HEK293 (cell line): ENCODE data around the gene ZBTB24.

Experiments used
- CTCF ChIA-PET: fragments of 350-600 bp; formaldehyde crosslinking; extraction: SDS; loops from one replicate; lab custom pipeline; 2021; ENCODE audit warnings: antibody characterized with exemption; lab: Yijun Ruan, JAX
- POLR2A ChIA-PET: fragments of 300-600 bp; formaldehyde crosslinking; extraction: SDS; loops from one replicate; lab custom pipeline; 2020; ENCODE audit warnings: antibody characterized with exemption, inconsistent platforms; lab: Yijun Ruan, JAX
- H3K27ac ChIP-seq: fragments of 200-500 bp; sonication (Bioruptor generic); 2 replicates; pipeline ENCODE4 v1.5.1; 2014; ENCODE audit warnings: low read depth, low read length, control low read depth, inconsistent platforms; ENCODE audit errors: extremely low read depth
- H3K36me3 ChIP-seq, 2 experiments: fragments of 200-500 bp in 1 of 2; sonication (Bioruptor generic) in 1 of 2; 1 replicate in 1 of 2; 2 replicates in 1 of 2; pipeline ENCODE4 v1.5.1; 2014 to 2017; ENCODE audit warnings: inconsistent platforms in 2 of 2, low read length in 2 of 2; ENCODE audit not compliant: control insufficient read depth in 2 of 2, insufficient read depth in 1 of 2
- H3K4me1 ChIP-seq: fragments of 200-500 bp; sonication (Bioruptor generic); 2 replicates; pipeline ENCODE4 v1.5.1; 2014; ENCODE audit warnings: mild to moderate bottlenecking, low read length, inconsistent platforms; ENCODE audit not compliant: control insufficient read depth, insufficient read depth
- H3K4me3 ChIP-seq: 2 replicates; pipeline ENCODE4 v1.5.1; 2011; ENCODE audit warnings: low read depth, mild to moderate bottlenecking, control low read depth, low read length, moderate library complexity
- H3K9me3 ChIP-seq: fragments of 200-500 bp; sonication (Bioruptor generic); 2 replicates; pipeline ENCODE4 v1.5.1; 2014; ENCODE audit warnings: low read depth, low read length, inconsistent platforms; ENCODE audit not compliant: control insufficient read depth, insufficient read depth
- AEBP2 ChIP-seq: fragments of 450-650 bp; formaldehyde crosslinking; IDR thresholded peaks from 2 replicates; pipeline ENCODE4 v1.5.1; 2016; ENCODE audit warnings: missing biosample characterization, missing genetic modification characterization, borderline replicate concordance
- GLI4 ChIP-seq: fragments of 450-650 bp; formaldehyde crosslinking; IDR thresholded peaks from 2 replicates; pipeline ENCODE4 v1.5.1; 2016; ENCODE audit warnings: missing biosample characterization, missing genetic modification characterization
- INSM2 ChIP-seq: fragments of 450-650 bp; formaldehyde crosslinking; IDR thresholded peaks from 2 replicates; pipeline ENCODE4 v1.5.1; 2016; ENCODE audit warnings: missing biosample characterization, missing genetic modification characterization
- KLF16 ChIP-seq: fragments of 450-650 bp; formaldehyde crosslinking; IDR thresholded peaks from 2 replicates; pipeline ENCODE4 v1.5.1; 2017; ENCODE audit warnings: missing biosample characterization, missing genetic modification characterization
- MZF1 ChIP-seq: fragments of 450-650 bp; formaldehyde crosslinking; IDR thresholded peaks from 2 replicates; pipeline ENCODE4 v1.5.1; 2017; ENCODE audit warnings: missing biosample characterization, missing genetic modification characterization, borderline replicate concordance
- PATZ1 ChIP-seq: fragments of 450-650 bp; formaldehyde crosslinking; IDR thresholded peaks from 2 replicates; pipeline ENCODE4 v1.5.1; 2016; ENCODE audit warnings: missing biosample characterization, missing genetic modification characterization
- SETDB1 ChIP-seq: IDR thresholded peaks from one replicate; pipeline ENCODE4 v1.6.1; 2017; ENCODE audit warnings: mild to moderate bottlenecking, low read length, moderate library complexity, mixed read lengths; ENCODE audit not compliant: insufficient read length
- TCF7L2 ChIP-seq: IDR thresholded peaks from 2 replicates; pipeline ENCODE4 v1.6.1; 2011; ENCODE audit warnings: low read depth, mild to moderate bottlenecking, inconsistent platforms, low read length, moderate library complexity, borderline replicate concordance
- ZNF114 ChIP-seq: fragments of 450-650 bp; formaldehyde crosslinking; IDR thresholded peaks from 2 replicates; pipeline ENCODE4 v1.5.0; 2017; ENCODE audit warnings: missing biosample characterization, missing genetic modification characterization
- ZNF140 ChIP-seq: fragments of 450-650 bp; formaldehyde crosslinking; IDR thresholded peaks from 2 replicates; pipeline ENCODE4 v1.5.1; 2016; ENCODE audit warnings: missing biosample characterization, missing genetic modification characterization
- ZNF214 ChIP-seq: fragments of 450-650 bp; formaldehyde crosslinking; IDR thresholded peaks from 2 replicates; pipeline ENCODE4 v1.5.1; 2017; ENCODE audit warnings: missing biosample characterization, mild to moderate bottlenecking, missing genetic modification characterization, borderline replicate concordance
- ZNF266 ChIP-seq: fragments of 450-650 bp; formaldehyde crosslinking; IDR thresholded peaks from 2 replicates; pipeline ENCODE4 v1.5.1; 2016; ENCODE audit warnings: missing biosample characterization, missing genetic modification characterization, low read depth
- ZNF335 ChIP-seq: fragments of 450-650 bp; formaldehyde crosslinking; conservative IDR thresholded peaks from 2 replicates; pipeline ENCODE4 v1.5.1; 2016; ENCODE audit warnings: missing biosample characterization, missing genetic modification characterization
- ZNF404 ChIP-seq: fragments of 450-650 bp; formaldehyde crosslinking; IDR thresholded peaks from 2 replicates; pipeline ENCODE4 v1.5.1; 2017; ENCODE audit warnings: missing biosample characterization, missing genetic modification characterization
- ZNF521 ChIP-seq: fragments of 450-650 bp; formaldehyde crosslinking; IDR thresholded peaks from 2 replicates; pipeline ENCODE4 v1.5.1; 2017; ENCODE audit warnings: missing biosample characterization, mild to moderate bottlenecking, missing genetic modification characterization
- ZNF529 ChIP-seq: fragments of 450-650 bp; formaldehyde crosslinking; IDR thresholded peaks from 2 replicates; pipeline ENCODE4 v1.5.1; 2017; ENCODE audit warnings: missing genetic modification characterization, missing biosample characterization; ENCODE audit not compliant: insufficient replicate concordance
- ZNF600 ChIP-seq: fragments of 450-650 bp; formaldehyde crosslinking; IDR thresholded peaks from 2 replicates; pipeline ENCODE4 v1.5.1; 2016; ENCODE audit warnings: missing biosample characterization, missing genetic modification characterization
- ZNF645 ChIP-seq: fragments of 450-650 bp; formaldehyde crosslinking; IDR thresholded peaks from 2 replicates; pipeline ENCODE4; 2016; ENCODE audit warnings: missing biosample characterization, missing genetic modification characterization
- ZNF660 ChIP-seq: fragments of 450-650 bp; IDR thresholded peaks from 2 replicates; pipeline ENCODE4 v1.5.1; 2018; ENCODE audit warnings: missing biosample characterization, mild to moderate bottlenecking, missing genetic modification characterization
- ZNF692 ChIP-seq: fragments of 450-650 bp; formaldehyde crosslinking; IDR thresholded peaks from 2 replicates; pipeline ENCODE4 v1.5.1; 2016; ENCODE audit warnings: missing biosample characterization, missing genetic modification characterization
- ZNF701 ChIP-seq: fragments of 450-650 bp; formaldehyde crosslinking; IDR thresholded peaks from 2 replicates; pipeline ENCODE4 v1.5.1; 2016; ENCODE audit warnings: missing biosample characterization, missing genetic modification characterization
- ZNF76 ChIP-seq: fragments of 450-650 bp; formaldehyde crosslinking; IDR thresholded peaks from 2 replicates; pipeline ENCODE4; 2016; ENCODE audit warnings: low read depth, missing biosample characterization, missing genetic modification characterization, borderline replicate concordance
- ZNF768 ChIP-seq: fragments of 450-650 bp; formaldehyde crosslinking; IDR thresholded peaks from 2 replicates; pipeline ENCODE4 v1.5.1; 2018; ENCODE audit warnings: missing biosample characterization, mild to moderate bottlenecking, missing genetic modification characterization
- ZNF785 ChIP-seq: fragments of 450-650 bp; formaldehyde crosslinking; IDR thresholded peaks from 2 replicates; pipeline ENCODE4 v1.5.1; 2016; ENCODE audit warnings: missing biosample characterization, missing genetic modification characterization
- ZSCAN23 ChIP-seq: fragments of 450-650 bp; formaldehyde crosslinking; IDR thresholded peaks from 2 replicates; pipeline ENCODE4 v1.5.1; 2016; ENCODE audit warnings: missing biosample characterization, missing genetic modification characterization

ZBTB24 gene

GRCh38 chr6:109443425-109443950 lies 39.5 kb downstream of the ZBTB24 start:
- Histone ChIP-seq H3K36me3 (peaks cover 0 to 56% of the 10 kb centered on the region in 2 experiments; a peak in 1 of 3 replicates), H3K4me3 (no peak overlapping the region), H3K4me1 (no peaks in the 10 kb centered on the region), H3K9me3 (no peaks in the 10 kb centered on the region), H3K27ac (no peak overlapping the region)
- ChIA-PET CTCF (interaction anchor here (0.7 to 3.6 kb wide), 3 partner anchors 11 to 261 kb away, joined by 3 to 21 read pairs (median 7); partner anchors contain the start of gene MICAL1), POLR2A (interaction anchor here (4.2 kb wide), 1 partner anchor 12 kb away, joined by 39 read pairs; the partner anchor contains the start of gene MICAL1)
- no peak for TF ChIP-seq ZNF521
- no peak for TF ChIP-seq INSM2 (tag by site-specific recombination)
- TF ChIP-seq ZNF114 (tag by site-specific recombination): no peak
- TF ChIP-seq ZNF701 (tag by site-specific recombination): no peak
- TF ChIP-seq ZNF335 (tag by site-specific recombination): no peak
- TF ChIP-seq ZNF645: no peak
- TF ChIP-seq TCF7L2: no peak
- no peak for TF ChIP-seq SETDB1
- no peak for TF ChIP-seq ZNF692 (tag by site-specific recombination)
- TF ChIP-seq ZNF660: no peak
- no peak for TF ChIP-seq PATZ1 (tag by site-specific recombination)

GRCh38 chr6:109442393-109442924 lies 40.6 kb downstream of the ZBTB24 start:
- H3K27ac ChIP-seq: no peak overlapping the region
- H3K36me3 ChIP-seq: peaks cover 0 to 56% of the 10 kb centered on the region in 2 experiments; a peak in 1 of 3 replicates
- no peak overlapping the region for H3K4me3 ChIP-seq
- H3K4me1 ChIP-seq: no peaks in the 10 kb centered on the region
- ChIA-PET CTCF (interaction anchor here (0.8 to 4.3 kb wide), 5 partner anchors 12 to 255 kb away, joined by 3 to 24 read pairs (median 7); partner anchors contain the start of genes CD164 and MICAL1), POLR2A (interaction anchor here (0.9 to 2.9 kb wide), 4 partner anchors 8 to 60 kb away, joined by 4 to 17 read pairs (median 13); partner anchors contain the start of genes CD164 and MICAL1)
- H3K9me3 ChIP-seq: no peaks in the 10 kb centered on the region
- no peak for TF ChIP-seq AEBP2 (tag by site-specific recombination)
- no peak for TF ChIP-seq ZNF529 (tag by site-specific recombination)
- no peak for TF ChIP-seq ZNF114 (tag by site-specific recombination)
- no peak for TF ChIP-seq ZNF266
- no peak for TF ChIP-seq ZNF404
- no peak for TF ChIP-seq ZNF768 (tag by site-specific recombination)
- TF ChIP-seq ZNF600 (tag by site-specific recombination): no peak
- no peak for TF ChIP-seq MZF1 (tag by site-specific recombination)
- TF ChIP-seq ZNF645: no peak
- no peak for TF ChIP-seq GLI4
- no peak for TF ChIP-seq KLF16
- no peak for TF ChIP-seq ZNF140 (tag by site-specific recombination)
- TF ChIP-seq ZNF76 (tag by site-specific recombination): no peak
- TF ChIP-seq ZNF214 (tag by site-specific recombination): no peak
- no peak for TF ChIP-seq ZSCAN23
- TF ChIP-seq ZNF785 (tag by site-specific recombination): no peak
